Endothelial cell of umbilical vein (primary cell): ENCODE measurements around the gene TBC1D16.

Experiments
- EZH2 ChIP-seq: IDR thresholded peaks from 2 replicates; pipeline ENCODE4 v1.6.1; 2012; ENCODE audit warnings: borderline replicate concordance, low read depth, mild to moderate bottlenecking, moderate library complexity, low read length, inconsistent platforms; ENCODE audit not compliant: severe bottlenecking
- GATA2 ChIP-seq: IDR thresholded peaks from 2 replicates; pipeline ENCODE4 v1.7.0; 2011; ENCODE audit warnings: low read depth, mild to moderate bottlenecking, moderate library complexity, mixed read lengths, low read length; ENCODE audit not compliant: insufficient read length, insufficient read depth
- MYC ChIP-seq: IDR thresholded peaks from one replicate; pipeline ENCODE4 v1.6.1; 2011; ENCODE audit warnings: mild to moderate bottlenecking, low read depth, low read length
- POLR2A ChIP-seq: IDR thresholded peaks from 2 replicates; pipeline ENCODE4 v1.6.1; 2012; ENCODE audit warnings: low read depth, mild to moderate bottlenecking, control low read depth, low read length
- POLR2AphosphoS5 ChIP-seq: IDR thresholded peaks from 2 replicates; pipeline ENCODE4 v1.6.1; 2012; ENCODE audit warnings: low read depth, mild to moderate bottlenecking, control low read depth, low read length, moderate library complexity; ENCODE audit not compliant: insufficient read depth
- TF ChIP-seq, protein P1 (sequence below), 2 donors: IDR thresholded peaks; 1 replicate in 1 of 2; 2 replicates in 1 of 2; pipeline ENCODE4 v1.5.1; 2011; ENCODE audit warnings: low read length in 2 of 2, mild to moderate bottlenecking in 2 of 2, moderate library complexity in 2 of 2, control low read depth in 1 of 2, inconsistent platforms in 1 of 2, low read depth in 1 of 2; ENCODE audit not compliant: insufficient read depth in 1 of 2; ENCODE audit errors: extremely low read depth in 1 of 2

GRCh38 chr17:80008383-80008840, 27.3 kb downstream of the TBC1D16 start:
- TF ChIP-seq, protein P1, sequence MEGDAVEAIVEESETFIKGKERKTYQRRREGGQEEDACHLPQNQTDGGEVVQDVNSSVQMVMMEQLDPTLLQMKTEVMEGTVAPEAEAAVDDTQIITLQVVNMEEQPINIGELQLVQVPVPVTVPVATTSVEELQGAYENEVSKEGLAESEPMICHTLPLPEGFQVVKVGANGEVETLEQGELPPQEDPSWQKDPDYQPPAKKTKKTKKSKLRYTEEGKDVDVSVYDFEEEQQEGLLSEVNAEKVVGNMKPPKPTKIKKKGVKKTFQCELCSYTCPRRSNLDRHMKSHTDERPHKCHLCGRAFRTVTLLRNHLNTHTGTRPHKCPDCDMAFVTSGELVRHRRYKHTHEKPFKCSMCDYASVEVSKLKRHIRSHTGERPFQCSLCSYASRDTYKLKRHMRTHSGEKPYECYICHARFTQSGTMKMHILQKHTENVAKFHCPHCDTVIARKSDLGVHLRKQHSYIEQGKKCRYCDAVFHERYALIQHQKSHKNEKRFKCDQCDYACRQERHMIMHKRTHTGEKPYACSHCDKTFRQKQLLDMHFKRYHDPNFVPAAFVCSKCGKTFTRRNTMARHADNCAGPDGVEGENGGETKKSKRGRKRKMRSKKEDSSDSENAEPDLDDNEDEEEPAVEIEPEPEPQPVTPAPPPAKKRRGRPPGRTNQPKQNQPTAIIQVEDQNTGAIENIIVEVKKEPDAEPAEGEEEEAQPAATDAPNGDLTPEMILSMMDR (IDR thresholded peaks at IDR 0.05; ENCODE audit: extremely low read depth in 1 of 2, insufficient read depth in 1 of 2, low read depth in 1 of 2, low read length in 2 of 2), result peak; percentile 97 to 99
- TF ChIP-seq EZH2 (no peak), GATA2 (no peak), POLR2A (no peak), MYC (no peak), POLR2AphosphoS5 (peak; percentile 32)
